ENCODE results near the gene RTN4R.

GRCh38 chr22:20224917-20225692, 43.0 kb downstream of the RTN4R start:
- TF ChIP-seq CTCF (conservative IDR thresholded peaks at IDR 0.05; ENCODE audit: low read depth, low read length) (no peak), EZH2 (IDR thresholded peaks at IDR 0.05; ENCODE audit: low read length, unreplicated experiment) (no peak)

All from PC-3 (cell line).